ENCODE measurements around the gene PPP4C.

GRCh38 chr16:30040221-30040620, 35.6 kb upstream of the PPP4C start:
- TF ChIP-seq CTCF (IDR thresholded peaks at IDR 0.05): no peak
- TF ChIP-seq POLR2A (IDR thresholded peaks at IDR 0.05): no peak

Data from body of pancreas (tissue), 4 donors.